Mucosa of descending colon (tissue), 3 donors: Measurements from ENCODE around the gene DEF6. TPM values are rescaled to one million over a fixed set of nuclear protein-coding genes. Genes with fewer than 3 reads are reported as not detected.

Source experiments
- ATAC-seq: fragments of 200-7000 bp; cut with Tn5 transposase; one replicate; pipeline ENCODE4 v1.9.1; 2020; ENCODE audit warnings: mild to moderate bottlenecking, moderate library complexity
- DNase-seq, 3 donors: peaks; one replicate each; pipeline ENCODE4 v3.0.0-alpha.2; 2020
- H3K36me3 ChIP-seq: fragments of 200-600 bp; one replicate; pipeline ENCODE4 v1.8.0; 2021; ENCODE audit warnings: low read depth, mild to moderate bottlenecking
- H3K4me1 ChIP-seq: fragments of 200-600 bp; one replicate; pipeline ENCODE4 v1.8.0; 2021; ENCODE audit warnings: low read depth, mild to moderate bottlenecking
- H3K4me3 ChIP-seq: fragments of 200-600 bp; one replicate; pipeline ENCODE4 v1.8.0; 2021; ENCODE audit warnings: mild to moderate bottlenecking
- H3K9me3 ChIP-seq: fragments of 200-600 bp; one replicate; pipeline ENCODE4 v1.8.0; 2021; ENCODE audit warnings: mild to moderate bottlenecking
- intact Hi-C, 2 donors: fragments of 100-400 bp; cut with DNase I in 1 of 2; cut with micrococcal nuclease in 1 of 2; formaldehyde crosslinking; loops; one replicate each; pipeline versions ENCODE4 v1.11.0 to v1.11.1; 2022; cut with DNase I, micrococcal nuclease
- total RNA-seq, 3 donors: library from RNA; stranded (reverse); fragmentation: NEBNext Ultra II Directional in 2 of 3; extraction: Animal tissue kit (Norgen Biotek cat#: 25700) in 2 of 3; gene quantifications; one replicate each; pipeline versions ENCODE4 v1.2.1 to v1.2.4, GENCODE V29; 2021 to 2023
- TF ChIP-seq, protein P1 (sequence below): fragments of 200-600 bp; IDR thresholded peaks from one replicate; pipeline ENCODE4 v1.8.0; 2022; ENCODE audit warnings: antibody characterized with exemption, mild to moderate bottlenecking
- donor health status: DM: no; HTN: no; CAD: no; lungs with moderate emphysema.
- donor health status: DM: no; HTN: no; CAD: no.
- donor health status: DM: no; HTN: yes; CAD: no.

Gene DEF6
- total RNA-seq, 3 donors from 2014 or later = 7.4 to 15.1 (median 13.7) TPM

DNA sequence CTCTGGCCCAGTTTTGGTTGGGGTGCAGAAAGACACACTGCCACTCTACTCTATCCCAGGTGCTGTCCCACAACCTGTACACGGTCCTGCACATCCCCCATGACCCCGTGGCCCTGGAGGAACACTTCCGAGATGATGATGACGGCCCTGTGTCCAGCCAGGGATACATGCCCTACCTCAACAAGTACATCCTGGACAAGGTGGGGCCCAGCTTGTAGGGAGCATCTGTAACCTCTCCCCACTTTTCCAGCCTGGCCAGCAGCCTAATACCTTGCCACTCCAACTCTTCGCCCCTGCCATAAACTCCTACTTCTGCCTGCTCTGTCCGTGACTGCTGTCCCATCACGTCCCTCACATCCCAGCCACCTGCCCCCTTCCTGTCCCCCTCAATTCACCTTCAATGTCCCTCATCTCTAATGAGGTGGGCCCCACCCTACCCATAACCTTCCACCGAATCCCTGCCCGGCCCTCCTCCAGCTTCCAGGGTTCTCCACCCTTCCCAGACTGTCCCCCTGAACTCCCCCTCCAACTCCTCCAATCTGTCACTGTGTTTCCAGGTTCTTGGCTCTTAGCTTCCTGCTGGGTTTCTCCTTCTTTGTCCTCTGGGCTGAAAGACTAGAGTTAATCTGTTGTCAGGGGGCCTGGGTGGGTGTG, 12.1 kb downstream of the DEF6 start:
- Histone ChIP-seq H3K4me3 (no peak overlapping the region), H3K4me1 (no peaks in the 10 kb centered on the region), H3K36me3 (no peaks in the 10 kb centered on the region), H3K9me3 (no peaks in the 10 kb centered on the region)
- intact Hi-C loops = no loop called here
- ATAC-seq (no peak), DNase-seq (no peak)
- TF ChIP-seq, protein P1, sequence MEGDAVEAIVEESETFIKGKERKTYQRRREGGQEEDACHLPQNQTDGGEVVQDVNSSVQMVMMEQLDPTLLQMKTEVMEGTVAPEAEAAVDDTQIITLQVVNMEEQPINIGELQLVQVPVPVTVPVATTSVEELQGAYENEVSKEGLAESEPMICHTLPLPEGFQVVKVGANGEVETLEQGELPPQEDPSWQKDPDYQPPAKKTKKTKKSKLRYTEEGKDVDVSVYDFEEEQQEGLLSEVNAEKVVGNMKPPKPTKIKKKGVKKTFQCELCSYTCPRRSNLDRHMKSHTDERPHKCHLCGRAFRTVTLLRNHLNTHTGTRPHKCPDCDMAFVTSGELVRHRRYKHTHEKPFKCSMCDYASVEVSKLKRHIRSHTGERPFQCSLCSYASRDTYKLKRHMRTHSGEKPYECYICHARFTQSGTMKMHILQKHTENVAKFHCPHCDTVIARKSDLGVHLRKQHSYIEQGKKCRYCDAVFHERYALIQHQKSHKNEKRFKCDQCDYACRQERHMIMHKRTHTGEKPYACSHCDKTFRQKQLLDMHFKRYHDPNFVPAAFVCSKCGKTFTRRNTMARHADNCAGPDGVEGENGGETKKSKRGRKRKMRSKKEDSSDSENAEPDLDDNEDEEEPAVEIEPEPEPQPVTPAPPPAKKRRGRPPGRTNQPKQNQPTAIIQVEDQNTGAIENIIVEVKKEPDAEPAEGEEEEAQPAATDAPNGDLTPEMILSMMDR = no peak

DNA sequence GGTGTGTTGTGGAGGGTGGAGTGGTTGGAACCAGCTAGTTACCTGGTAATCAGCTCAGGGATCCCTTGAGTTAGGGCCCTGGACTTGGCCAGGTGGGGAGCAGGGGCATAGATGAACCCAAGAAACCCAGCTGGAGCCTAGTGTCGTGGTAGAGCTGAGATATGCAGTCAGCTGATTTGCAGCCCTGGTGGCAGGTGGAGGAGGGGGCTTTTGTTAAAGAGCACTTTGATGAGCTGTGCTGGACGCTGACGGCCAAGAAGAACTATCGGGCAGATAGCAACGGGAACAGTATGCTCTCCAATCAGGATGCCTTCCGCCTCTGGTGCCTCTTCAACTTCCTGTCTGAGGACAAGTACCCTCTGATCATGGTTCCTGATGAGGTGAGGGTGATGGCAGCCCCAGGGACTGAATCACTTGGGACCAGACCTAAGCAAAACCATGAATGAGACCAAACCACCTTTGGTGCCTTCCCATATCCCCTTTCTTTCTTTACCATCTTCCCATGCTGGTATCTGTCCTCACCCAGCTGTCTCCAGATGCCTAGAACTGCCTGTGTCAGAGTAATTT, 12.7 kb downstream of the DEF6 start:
- intact Hi-C loops = no loop called here
- no peak overlapping the region for H3K4me3 ChIP-seq
- no peaks in the 10 kb centered on the region for H3K4me1 ChIP-seq
- no peaks in the 10 kb centered on the region for H3K36me3 ChIP-seq
- TF ChIP-seq, protein P1 = no peak
- no peaks in the 10 kb centered on the region for H3K9me3 ChIP-seq
- peak; percentile 25 for ATAC-seq
- DNase-seq = no peak

DNA sequence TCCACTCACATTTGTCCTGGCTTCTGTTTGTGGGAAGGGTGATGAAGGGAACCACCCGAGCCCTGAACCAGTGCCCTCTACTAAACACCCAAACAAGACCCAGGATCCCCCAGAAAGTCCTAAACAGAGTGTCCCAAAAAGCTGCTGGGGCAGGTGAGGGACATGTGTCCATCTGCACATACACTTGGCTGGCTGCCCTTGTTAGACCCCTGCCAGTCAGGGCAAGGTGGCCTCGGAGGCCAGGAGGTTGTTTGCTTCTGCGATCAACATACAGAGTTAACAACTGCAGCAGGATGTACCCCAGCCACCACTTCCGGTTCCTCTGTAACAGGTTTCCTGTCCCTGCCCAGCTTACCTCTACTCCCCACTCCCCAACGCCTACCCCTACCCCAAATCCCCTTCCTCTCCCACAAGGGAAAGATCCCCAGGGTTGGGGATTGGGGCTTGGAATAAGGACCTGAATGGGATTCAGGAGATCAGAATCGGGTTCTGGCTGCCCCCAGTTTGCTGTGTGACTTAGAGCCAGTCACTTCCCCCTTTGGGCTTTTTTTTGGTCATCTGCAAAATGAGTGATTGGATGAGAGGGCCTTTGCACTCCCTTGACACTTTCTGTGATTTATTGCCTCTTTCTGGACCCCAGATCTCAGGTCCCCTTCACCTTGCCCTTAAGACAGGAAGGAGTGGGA, 13.9 kb downstream of the DEF6 start:
- H3K4me1 ChIP-seq = no peaks in the 10 kb centered on the region
- H3K9me3 ChIP-seq = no peaks in the 10 kb centered on the region
- no peaks in the 10 kb centered on the region for H3K36me3 ChIP-seq
- DNase-seq = peak in 1 of 3 donors; percentile 61
- intact Hi-C loops = no loop called here
- no peak overlapping the region for H3K4me3 ChIP-seq
- peak; percentile 81 for ATAC-seq
- TF ChIP-seq, protein P1 = no peak

DNA sequence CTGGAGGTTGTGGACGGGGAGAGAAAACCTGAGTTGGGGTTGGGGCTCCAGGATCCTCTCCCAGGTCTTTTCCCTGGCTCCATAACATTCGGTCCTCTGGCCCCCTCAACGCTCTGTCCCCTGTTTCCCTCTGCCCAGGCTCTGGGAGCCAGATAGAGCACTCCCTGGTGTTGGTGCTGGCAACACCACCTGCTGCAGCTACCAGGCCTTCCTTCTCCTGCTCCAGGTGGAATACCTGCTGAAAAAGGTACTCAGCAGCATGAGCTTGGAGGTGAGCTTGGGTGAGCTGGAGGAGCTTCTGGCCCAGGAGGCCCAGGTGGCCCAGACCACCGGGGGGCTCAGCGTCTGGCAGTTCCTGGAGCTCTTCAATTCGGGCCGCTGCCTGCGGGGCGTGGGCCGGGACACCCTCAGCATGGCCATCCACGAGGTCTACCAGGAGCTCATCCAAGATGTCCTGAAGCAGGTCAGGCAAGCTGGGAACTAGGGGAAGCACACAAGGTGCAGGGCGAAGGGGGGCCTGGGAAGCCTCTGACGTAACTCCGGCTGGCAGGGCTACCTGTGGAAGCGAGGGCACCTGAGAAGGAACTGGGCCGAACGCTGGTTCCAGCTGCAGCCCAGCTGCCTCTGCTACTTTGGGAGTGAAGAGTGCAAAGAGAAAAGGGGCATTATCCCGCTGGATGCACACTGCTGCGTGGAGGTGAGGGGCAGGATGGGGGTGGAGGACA, 14.6 kb downstream of the DEF6 start:
- H3K4me3 ChIP-seq = no peak overlapping the region

DNA sequence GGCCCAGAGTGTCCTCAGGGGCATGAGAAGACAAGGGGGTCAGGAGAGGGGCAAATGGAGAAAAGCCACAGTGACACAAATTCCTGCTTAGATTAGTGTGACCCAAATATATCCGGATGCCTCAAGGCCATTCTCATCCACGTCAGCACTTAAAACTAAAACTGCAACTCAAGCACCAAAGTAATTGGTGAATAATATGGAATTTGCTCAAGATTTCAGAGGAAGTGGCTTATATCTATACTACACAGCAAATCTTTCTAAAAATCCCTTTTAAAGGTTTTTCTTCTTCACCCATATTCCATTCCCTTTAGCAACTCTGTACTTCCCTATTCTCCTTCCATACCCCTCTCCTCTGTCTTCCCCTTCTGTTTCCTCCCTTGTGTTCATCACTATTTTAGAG, 15.2 kb downstream of the DEF6 start:
- Histone ChIP-seq H3K36me3 (no peaks in the 10 kb centered on the region), H3K4me3 (no peak overlapping the region), H3K4me1 (peaks cover 7% of the 10 kb centered on the region), H3K9me3 (no peaks in the 10 kb centered on the region)
- intact Hi-C loops = no loop called here
- DNase-seq (no peak), ATAC-seq (no peak)
- TF ChIP-seq, protein P1 = no peak

More for the DNA sequence above, 14.6 kb downstream of the DEF6 start:
- ATAC-seq (no peak), DNase-seq (no peak)
- no peaks in the 10 kb centered on the region for H3K36me3 ChIP-seq
- H3K9me3 ChIP-seq = no peaks in the 10 kb centered on the region
- TF ChIP-seq, protein P1 = no peak
- peaks cover 2% of the 10 kb centered on the region for H3K4me1 ChIP-seq
- intact Hi-C loops = no loop called here
